Measurements from ENCODE around the gene ATF7.

Gene ATF7

GRCh38 chr12:53493610-53494391 is 132.4 kb downstream of the ATF7 start:
- no peaks in the 10 kb centered on the region for H3K9me3 ChIP-seq
- no peaks in the 10 kb centered on the region for H3K36me3 ChIP-seq
- TF ChIP-seq CTCF (IDR thresholded peaks at IDR 0.05) = no peak
- H3K4me3 ChIP-seq (ENCODE audit: low read depth in 1 of 2, low read length in 1 of 2) = peak overlapping the region; percentile 63 to 82
- peaks cover 7% of the 10 kb centered on the region for H3K27me3 ChIP-seq
- H3K27ac ChIP-seq = peak overlapping the region; percentile 80
- H3K4me1 ChIP-seq (ENCODE audit: control insufficient read depth in 1 of 2, insufficient read depth in 1 of 2, low read depth in 1 of 2, low read length in 1 of 2) = peaks cover 19 to 20% of the 10 kb centered on the region in 2 experiments

- peak; percentile 41 for TF ChIP-seq CTCF (IDR thresholded peaks at IDR 0.05)
- H3K4me1 ChIP-seq (ENCODE audit: control insufficient read depth in 1 of 2, insufficient read depth in 1 of 2, low read depth in 1 of 2, low read length in 1 of 2) = peaks cover 16 to 19% of the 10 kb centered on the region in 2 experiments
- no peaks in the 10 kb centered on the region for H3K9me3 ChIP-seq
- H3K36me3 ChIP-seq = no peaks in the 10 kb centered on the region
- peak overlapping the region; percentile 80 for H3K27ac ChIP-seq
- peak overlapping the region; percentile 63 to 82 for H3K4me3 ChIP-seq (ENCODE audit: low read depth in 1 of 2, low read length in 1 of 2)
- no peaks in the 10 kb centered on the region for H3K27me3 ChIP-seq
Measured at GRCh38 chr12:53492830-53493609, 133.2 kb downstream of the ATF7 start.

DNA sequence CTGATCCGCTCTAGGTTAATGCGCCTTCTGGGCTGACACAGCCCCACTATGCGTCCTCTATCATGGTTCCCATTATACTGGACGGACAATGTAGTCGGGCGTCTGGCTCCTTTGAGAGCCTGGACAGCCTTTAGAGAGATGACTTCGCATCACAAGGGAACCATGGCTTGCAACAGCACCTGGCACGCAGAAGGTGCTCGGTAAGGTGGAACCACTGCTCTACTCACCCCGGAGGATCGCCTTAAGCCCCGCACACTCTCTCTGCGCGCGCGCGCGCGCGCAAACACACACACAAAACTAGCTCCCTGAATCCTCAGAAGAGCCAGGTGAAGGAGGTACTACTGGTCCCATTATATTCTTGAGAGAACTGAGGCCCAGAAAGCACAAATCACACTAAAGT is 134.0 kb downstream of the ATF7 start:
- Histone ChIP-seq H3K36me3 (peaks cover 5% of the 10 kb centered on the region), H3K4me1 (ENCODE audit: control insufficient read depth in 1 of 2, insufficient read depth in 1 of 2, low read depth in 1 of 2, low read length in 1 of 2) (peaks cover 16 to 19% of the 10 kb centered on the region in 2 experiments), H3K4me3 (ENCODE audit: low read depth in 1 of 2, low read length in 1 of 2) (peak overlapping the region; percentile 63 to 82), H3K9me3 (no peaks in the 10 kb centered on the region), H3K27ac (peak overlapping the region; percentile 80), H3K27me3 (no peaks in the 10 kb centered on the region)
- no peak for TF ChIP-seq CTCF (IDR thresholded peaks at IDR 0.05)

DNA sequence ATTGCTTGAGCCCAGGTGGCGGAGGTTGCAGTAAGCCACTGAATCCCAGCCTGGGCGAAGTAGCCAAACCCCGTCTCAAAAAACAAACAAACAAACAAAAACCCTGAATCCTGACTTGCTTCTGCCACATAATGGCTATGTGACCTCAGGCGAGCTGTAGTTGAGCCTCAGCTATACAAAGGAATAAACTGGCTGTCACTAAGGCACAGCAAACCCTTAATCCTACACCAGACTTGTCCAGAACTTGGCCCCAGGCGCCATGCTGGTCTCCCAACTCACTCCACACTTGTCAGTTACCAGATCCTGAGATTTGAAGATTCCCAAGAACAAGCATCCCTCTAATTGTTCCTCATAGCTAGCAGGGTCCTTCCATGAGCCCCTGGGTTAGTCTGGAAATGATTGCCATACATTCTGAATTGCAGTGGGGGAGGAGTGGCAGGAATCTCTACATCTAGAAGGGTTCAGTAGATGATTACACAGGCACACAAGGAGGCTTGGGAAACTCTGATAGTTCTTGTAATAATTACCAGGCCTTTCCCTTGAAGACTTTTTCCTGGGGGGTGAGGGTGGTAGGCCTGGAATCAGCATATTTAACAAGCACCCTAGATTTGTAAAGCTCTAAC is 136.8 kb downstream of the ATF7 start:
- Histone ChIP-seq H3K27ac (no peak overlapping the region), H3K4me1 (ENCODE audit: control insufficient read depth in 1 of 2, insufficient read depth in 1 of 2, low read depth in 1 of 2, low read length in 1 of 2) (peaks cover 16 to 19% of the 10 kb centered on the region in 2 experiments), H3K36me3 (peaks cover 32% of the 10 kb centered on the region), H3K9me3 (no peaks in the 10 kb centered on the region), H3K4me3 (ENCODE audit: low read depth in 1 of 2, low read length in 1 of 2) (no peak overlapping the region), H3K27me3 (no peaks in the 10 kb centered on the region)
- TF ChIP-seq CTCF (IDR thresholded peaks at IDR 0.05) = no peak

GRCh38 chr12:53486736-53487487 is 139.3 kb downstream of the ATF7 start:
- H3K4me1 ChIP-seq (ENCODE audit: control insufficient read depth in 1 of 2, insufficient read depth in 1 of 2, low read depth in 1 of 2, low read length in 1 of 2) = no peaks in the 10 kb centered on the region
- H3K9me3 ChIP-seq = no peaks in the 10 kb centered on the region
- H3K36me3 ChIP-seq = peaks cover 56% of the 10 kb centered on the region
- H3K27me3 ChIP-seq = no peaks in the 10 kb centered on the region
- H3K4me3 ChIP-seq (ENCODE audit: low read depth in 1 of 2, low read length in 1 of 2) = no peak overlapping the region
- H3K27ac ChIP-seq = no peak overlapping the region
- no peak for TF ChIP-seq CTCF (IDR thresholded peaks at IDR 0.05)
